Upper lobe of left lung (tissue), 4 donors: Measurements from ENCODE around the gene NME8.

Source experiments
- CTCF ChIP-seq, 6 experiments: fragments of 450-650 bp in 4 of 6; fragments of 200-600 bp in 2 of 6; sonication (generic) in 2 of 6; IDR thresholded peaks; one replicate each; pipeline ENCODE4 v1.5.1; 2016 to 2019; ENCODE audit warnings: antibody characterized with exemption in 6 of 6
- POLR2A ChIP-seq, 4 donors: fragments of 450-650 bp; IDR thresholded peaks; one replicate each; pipeline ENCODE4 v1.5.1; 2016 to 2017; ENCODE audit warnings: antibody characterized with exemption in 4 of 4, mild to moderate bottlenecking in 2 of 4
- POLR2AphosphoS5 ChIP-seq, 2 donors: sonication (generic); formaldehyde crosslinking; IDR thresholded peaks; one replicate each; pipeline ENCODE4 v1.5.1; 2017; ENCODE audit warnings: antibody characterized with exemption in 2 of 2

- TF ChIP-seq CTCF (IDR thresholded peaks at IDR 0.05), result no peak
- no peak for TF ChIP-seq POLR2A (IDR thresholded peaks at IDR 0.05)
- TF ChIP-seq POLR2AphosphoS5 (IDR thresholded peaks at IDR 0.05), result no peak
Measured at GRCh38 chr7:37817591-37817960, 30.8 kb upstream of the NME8 start.
